Sigmoid colon (tissue), 7 donors: Measurements from ENCODE around the gene COL4A3. TPM values are rescaled to one million over a fixed set of nuclear protein-coding genes. Genes with fewer than 3 reads are reported as not detected.

Source experiments
- DNase-seq: peaks from one replicate; pipeline ENCODE4 v3.0.0-alpha.2; 2019
- H3K27ac ChIP-seq, 4 donors: fragments of 200-600 bp; sonication (generic); one replicate each; pipeline ENCODE4 v1.5.1; 2016 to 2019; ENCODE audit warnings: mild to moderate bottlenecking in 1 of 4
- H3K27me3 ChIP-seq, 3 donors: fragments of 200-600 bp; sonication (generic); one replicate each; pipeline ENCODE4 v1.5.1; 2019; ENCODE audit warnings: mild to moderate bottlenecking in 1 of 3
- H3K36me3 ChIP-seq, 4 donors: fragments of 200-600 bp; sonication (generic); one replicate each; pipeline ENCODE4 v1.5.1; 2016 to 2019
- H3K4me1 ChIP-seq, 4 donors: fragments of 200-600 bp; sonication (generic); one replicate each; pipeline ENCODE4 v1.5.1; 2017 to 2019
- H3K4me3 ChIP-seq, 4 donors: fragments of 200-600 bp; sonication (generic); one replicate each; pipeline ENCODE4 v1.5.1; 2017 to 2019; ENCODE audit warnings: mild to moderate bottlenecking in 2 of 4, moderate library complexity in 1 of 4
- H3K9me3 ChIP-seq, 4 donors: fragments of 200-600 bp in 3 of 4; sonication (generic) in 3 of 4; one replicate each; pipeline versions ENCODE4 v1.5.1 to v1.6.1; 2013 to 2019
- CTCF ChIP-seq, 4 experiments: fragments of 450-650 bp in 3 of 4; fragments of 200-600 bp in 1 of 4; IDR thresholded peaks; one replicate each; pipeline ENCODE4 v1.5.1; 2016 to 2019; ENCODE audit warnings: antibody characterized with exemption in 4 of 4, mild to moderate bottlenecking in 3 of 4, moderate library complexity in 2 of 4
- EP300 ChIP-seq, 4 donors: sonication (generic); formaldehyde crosslinking; IDR thresholded peaks; one replicate each; pipeline ENCODE4 v1.6.1; 2017; ENCODE audit warnings: antibody characterized with exemption in 4 of 4
- POLR2A ChIP-seq, 2 donors: fragments of 450-650 bp; IDR thresholded peaks; one replicate each; pipeline ENCODE4 v1.6.1; 2016; ENCODE audit warnings: antibody characterized with exemption in 2 of 2, mild to moderate bottlenecking in 2 of 2, moderate library complexity in 2 of 2
- POLR2AphosphoS5 ChIP-seq, 4 donors: sonication (generic); formaldehyde crosslinking; IDR thresholded peaks; one replicate each; pipeline ENCODE4 v1.6.1; 2017; ENCODE audit warnings: antibody characterized with exemption in 4 of 4
- WGBS, 2 donors: extraction: QIAGEN DNeasy Blood & Tissue Kit; methylation state at CpG; one replicate each; pipeline ENCODE4 v1.1.7; 2013; 5-methylcytosine and 5-hydroxymethylcytosine counted together
- intact Hi-C: fragments of 100-400 bp; cut with DNase I; formaldehyde crosslinking; loops from one replicate; pipeline ENCODE4 v1.15.1; 2023
- polyA plus RNA-seq, 3 donors: library from polyadenylated mRNA; stranded (reverse); fragments of 200-250 nt; gene quantifications; one replicate each; pipeline ENCODE4 v1.2.3, GENCODE V29; 2013
- total RNA-seq, 4 donors: library from RNA; depleted of rRNA; stranded (reverse); fragments of >200 nt; gene quantifications; one replicate each; pipeline ENCODE4 v1.1.0, GENCODE V29; 2016
- donor health status: healthy with polysubstance abuse.
- donor health status: Bipolar disorder and iron deficiency.
- donor health status: healthy.

Gene COL4A3
- total and polyA plus RNA-seq, 7 donors: under 0.01 to 1.6 (median 0.93) TPM; not detected in 1

GRCh38 chr2:227148106-227148505, 16.3 kb upstream of the COL4A3 start:
- H3K36me3 ChIP-seq: no peaks in the 10 kb centered on the region
- intact Hi-C loops: no loop called here
- H3K4me1 ChIP-seq: no peaks in the 10 kb centered on the region
- WGBS, 2 donors: 86 to 87% methylated on average over 2 of the region's 2 CpGs
- no peaks in the 10 kb centered on the region for H3K27me3 ChIP-seq
- no peak overlapping the region for H3K27ac ChIP-seq
- no peak for DNase-seq
- TF ChIP-seq EP300 (IDR thresholded peaks at IDR 0.05) (no peak), POLR2A (IDR thresholded peaks at IDR 0.05) (no peak), POLR2AphosphoS5 (IDR thresholded peaks at IDR 0.05) (no peak), CTCF (IDR thresholded peaks at IDR 0.05) (no peak)
- no peaks in the 10 kb centered on the region for H3K9me3 ChIP-seq
- H3K4me3 ChIP-seq: no peak overlapping the region

- intact Hi-C loops: no loop called here
- TF ChIP-seq POLR2A (IDR thresholded peaks at IDR 0.05) (no peak), EP300 (IDR thresholded peaks at IDR 0.05) (no peak), CTCF (IDR thresholded peaks at IDR 0.05) (no peak), POLR2AphosphoS5 (IDR thresholded peaks at IDR 0.05) (no peak)
- 71 to 72% methylated on average over 2 of the region's 2 CpGs for WGBS, 2 donors
Measured at GRCh38 chr2:227150222-227150936, 14.0 kb upstream of the COL4A3 start.

GRCh38 chr2:227152093-227152766, 12.2 kb upstream of the COL4A3 start:
- intact Hi-C loops: no loop called here
- peak overlapping the region in 1 of 4 donors; percentile 13 for H3K27ac ChIP-seq
- DNase-seq: no peak

More at GRCh38 chr2:227150222-227150936, 14.0 kb upstream of the COL4A3 start:
- Histone ChIP-seq H3K36me3 (no peaks in the 10 kb centered on the region), H3K4me1 (no peaks in the 10 kb centered on the region), H3K9me3 (no peaks in the 10 kb centered on the region), H3K27me3 (no peaks in the 10 kb centered on the region), H3K4me3 (no peak overlapping the region), H3K27ac (no peak overlapping the region)
- no peak for DNase-seq

GRCh38 chr2:227153307-227153706, 11.1 kb upstream of the COL4A3 start:
- intact Hi-C loops: no loop called here
- Histone ChIP-seq H3K27me3 (no peaks in the 10 kb centered on the region), H3K36me3 (no peaks in the 10 kb centered on the region), H3K27ac (no peak overlapping the region), H3K4me3 (no peak overlapping the region), H3K9me3 (no peaks in the 10 kb centered on the region), H3K4me1 (no peaks in the 10 kb centered on the region)
- no peak for TF ChIP-seq EP300 (IDR thresholded peaks at IDR 0.05)
- no peak for TF ChIP-seq CTCF (IDR thresholded peaks at IDR 0.05)
- no peak for TF ChIP-seq POLR2AphosphoS5 (IDR thresholded peaks at IDR 0.05)
- TF ChIP-seq POLR2A (IDR thresholded peaks at IDR 0.05): no peak
- no peak for DNase-seq
- 72 to 89% methylated on average over 4 of the region's 4 CpGs for WGBS, 2 donors

More at GRCh38 chr2:227152093-227152766, 12.2 kb upstream of the COL4A3 start:
- no peaks in the 10 kb centered on the region for H3K27me3 ChIP-seq
- H3K36me3 ChIP-seq: no peaks in the 10 kb centered on the region
- TF ChIP-seq CTCF (IDR thresholded peaks at IDR 0.05): no peak
- TF ChIP-seq EP300 (IDR thresholded peaks at IDR 0.05): no peak
- TF ChIP-seq POLR2AphosphoS5 (IDR thresholded peaks at IDR 0.05): no peak
- no peak for TF ChIP-seq POLR2A (IDR thresholded peaks at IDR 0.05)
- H3K4me3 ChIP-seq: no peak overlapping the region
- no peaks in the 10 kb centered on the region for H3K4me1 ChIP-seq
- no peaks in the 10 kb centered on the region for H3K9me3 ChIP-seq
- 95 to 96% methylated on average over 2 of the region's 2 CpGs for WGBS, 2 donors
